Measurements from ENCODE around the gene BRF1. TPM values are rescaled to one million over a fixed set of nuclear protein-coding genes. Genes with fewer than 3 reads are reported as not detected.

The BRF1 gene
- total RNA-seq, 1 experiment from 2014 or later = 13.0 TPM

Other genes starting within 250 kb of the BRF1 start
- 0.44 TPM in 1 of 2 replicates, not detected in the other for gene GPR132, start 235.6 kb downstream of the BRF1 start, total RNA-seq (2014; rRNA removed; shearing (Covaris generic))
- 0.15 and 0.44 TPM in 2 replicates for gene JAG2, start 132.2 kb downstream of the BRF1 start, total RNA-seq (2014; rRNA removed; shearing (Covaris generic))
- 6.3 and 15.8 TPM in 2 replicates for gene NUDT14, start 119.7 kb downstream of the BRF1 start, total RNA-seq (2014; rRNA removed; shearing (Covaris generic))
- gene BTBD6, start 52.5 kb downstream of the BRF1 start, total RNA-seq (2014; rRNA removed; shearing (Covaris generic)) = 28.4 and 39.2 TPM in 2 replicates
- 11.0 and 24.7 TPM in 2 replicates for gene PACS2, start 13.7 kb upstream of the BRF1 start, total RNA-seq (2014; rRNA removed; shearing (Covaris generic))
- 0.07 TPM in 1 of 2 replicates, not detected in the other for gene TEX22, start 97.5 kb upstream of the BRF1 start, total RNA-seq (2014; rRNA removed; shearing (Covaris generic))
- gene MTA1, start 118.8 kb upstream of the BRF1 start, total RNA-seq (2014; rRNA removed; shearing (Covaris generic)) = 8.9 and 20.3 TPM in 2 replicates
- gene CRIP2, start 173.8 kb upstream of the BRF1 start, total RNA-seq (2014; rRNA removed; shearing (Covaris generic)) = 93.9 and 114 TPM in 2 replicates
- not detected in 2 replicates for gene CRIP1, start 185.9 kb upstream of the BRF1 start, total RNA-seq (2014; rRNA removed; shearing (Covaris generic))
- gene TEDC1, start 190.2 kb upstream of the BRF1 start, total RNA-seq (2014; rRNA removed; shearing (Covaris generic)) = 10.2 and 22.4 TPM in 2 replicates
- gene TMEM121, start 225.6 kb upstream of the BRF1 start, total RNA-seq (2014; rRNA removed; shearing (Covaris generic)) = 1.9 and 5.4 TPM in 2 replicates